Panc1 (cell line): ENCODE data around the gene MYO1A.

Experiments
- POLR2AphosphoS5 ChIP-seq: IDR thresholded peaks from 2 replicates; pipeline ENCODE4 v1.6.1; 2012; ENCODE audit warnings: mild to moderate bottlenecking, low read depth, low read length, moderate library complexity
- REST ChIP-seq, 2 experiments: IDR thresholded peaks; 2 replicates each; pipeline ENCODE4 v1.6.1; 2011 to 2012; ENCODE audit warnings: low read depth in 2 of 2, control low read depth in 1 of 2, low read length in 1 of 2, mild to moderate bottlenecking in 1 of 2, moderate library complexity in 1 of 2; ENCODE audit not compliant: insufficient read depth in 1 of 2
- TF ChIP-seq, protein P1 (sequence below): fragments of 450-650 bp; IDR thresholded peaks from 2 replicates; pipeline ENCODE4 v1.5.1; 2017; ENCODE audit warnings: mild to moderate bottlenecking

- TF ChIP-seq, protein P1, sequence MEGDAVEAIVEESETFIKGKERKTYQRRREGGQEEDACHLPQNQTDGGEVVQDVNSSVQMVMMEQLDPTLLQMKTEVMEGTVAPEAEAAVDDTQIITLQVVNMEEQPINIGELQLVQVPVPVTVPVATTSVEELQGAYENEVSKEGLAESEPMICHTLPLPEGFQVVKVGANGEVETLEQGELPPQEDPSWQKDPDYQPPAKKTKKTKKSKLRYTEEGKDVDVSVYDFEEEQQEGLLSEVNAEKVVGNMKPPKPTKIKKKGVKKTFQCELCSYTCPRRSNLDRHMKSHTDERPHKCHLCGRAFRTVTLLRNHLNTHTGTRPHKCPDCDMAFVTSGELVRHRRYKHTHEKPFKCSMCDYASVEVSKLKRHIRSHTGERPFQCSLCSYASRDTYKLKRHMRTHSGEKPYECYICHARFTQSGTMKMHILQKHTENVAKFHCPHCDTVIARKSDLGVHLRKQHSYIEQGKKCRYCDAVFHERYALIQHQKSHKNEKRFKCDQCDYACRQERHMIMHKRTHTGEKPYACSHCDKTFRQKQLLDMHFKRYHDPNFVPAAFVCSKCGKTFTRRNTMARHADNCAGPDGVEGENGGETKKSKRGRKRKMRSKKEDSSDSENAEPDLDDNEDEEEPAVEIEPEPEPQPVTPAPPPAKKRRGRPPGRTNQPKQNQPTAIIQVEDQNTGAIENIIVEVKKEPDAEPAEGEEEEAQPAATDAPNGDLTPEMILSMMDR = no peak
- TF ChIP-seq REST (IDR thresholded peaks at IDR 0.05; ENCODE audit: insufficient read depth in 1 of 2, low read depth in 2 of 2, low read length in 1 of 2) (no peak), POLR2AphosphoS5 (no peak)
Observed at GRCh38 chr12:57049119-57049446, 846 bp downstream of the MYO1A start.
